Prostate gland (tissue), 2 donors: Measurements from ENCODE around the gene SH3GLB1. TPM values are rescaled to one million over a fixed set of nuclear protein-coding genes. Genes with fewer than 3 reads are reported as not detected.

Source experiments
- DNase-seq: peaks from one replicate; pipeline ENCODE4 v3.0.0-alpha.2; 2019; ENCODE audit warnings: low spot score
- H3K27ac ChIP-seq, 2 donors: fragments of 200-600 bp; sonication (generic); 2 replicates each; pipeline ENCODE4 v1.5.1; 2017 to 2019
- H3K27me3 ChIP-seq: fragments of 200-600 bp; sonication (generic); replicated peaks from 2 replicates; pipeline ENCODE4 v1.5.1; 2019; ENCODE audit not compliant: insufficient read depth
- H3K36me3 ChIP-seq, 2 donors: fragments of 200-600 bp; sonication (generic); 1 replicate in 1 of 2; 2 replicates in 1 of 2; pipeline versions ENCODE4 v1.5.1 to v1.8.1; 2017 to 2019
- H3K4me1 ChIP-seq: fragments of 200-600 bp; sonication (generic); replicated peaks from 2 replicates; pipeline ENCODE4 v1.5.1; 2019
- H3K4me3 ChIP-seq, 2 donors: fragments of 200-600 bp; sonication (generic); 2 replicates each; pipeline ENCODE4 v1.5.1; 2017 to 2019
- H3K9me3 ChIP-seq: fragments of 200-600 bp; sonication (generic); 2 replicates; pipeline ENCODE4 v1.5.1; 2017
- POLR2A ChIP-seq: fragments of 450-650 bp; IDR thresholded peaks from one replicate; pipeline ENCODE4 v1.6.1; 2016; ENCODE audit warnings: antibody characterized with exemption, mild to moderate bottlenecking
- POLR2AphosphoS5 ChIP-seq: sonication (generic); formaldehyde crosslinking; IDR thresholded peaks from one replicate; pipeline ENCODE4 v1.6.1; 2017; ENCODE audit warnings: antibody characterized with exemption
- WGBS: methylation state at CpG from one replicate; pipeline ENCODE4 v1.1.5; 2018; 5-methylcytosine and 5-hydroxymethylcytosine counted together
- intact Hi-C: fragments of 100-400 bp; cut with DNase I; formaldehyde crosslinking; loops from one replicate; pipeline ENCODE4 v1.14.2; 2022
- total RNA-seq, 2 donors: library from RNA; depleted of rRNA; stranded (reverse); fragments of >200 nt; gene quantifications; one replicate each; pipeline ENCODE4 v1.1.0, GENCODE V29; 2016
- TF ChIP-seq, protein P1 (sequence below), 4 experiments: fragments of 200-600 bp in 2 of 4; fragments of 450-650 bp in 2 of 4; sonication (generic) in 2 of 4; IDR thresholded peaks; 1 replicate in 3 of 4; 2 replicates in 1 of 4; pipeline ENCODE4 v1.5.1; 2016 to 2019; ENCODE audit warnings: antibody characterized with exemption in 4 of 4, mild to moderate bottlenecking in 2 of 4, moderate library complexity in 2 of 4

The SH3GLB1 gene
- total RNA-seq, 2 donors from 2014 or later = 26.9 to 44.0 TPM

DNA sequence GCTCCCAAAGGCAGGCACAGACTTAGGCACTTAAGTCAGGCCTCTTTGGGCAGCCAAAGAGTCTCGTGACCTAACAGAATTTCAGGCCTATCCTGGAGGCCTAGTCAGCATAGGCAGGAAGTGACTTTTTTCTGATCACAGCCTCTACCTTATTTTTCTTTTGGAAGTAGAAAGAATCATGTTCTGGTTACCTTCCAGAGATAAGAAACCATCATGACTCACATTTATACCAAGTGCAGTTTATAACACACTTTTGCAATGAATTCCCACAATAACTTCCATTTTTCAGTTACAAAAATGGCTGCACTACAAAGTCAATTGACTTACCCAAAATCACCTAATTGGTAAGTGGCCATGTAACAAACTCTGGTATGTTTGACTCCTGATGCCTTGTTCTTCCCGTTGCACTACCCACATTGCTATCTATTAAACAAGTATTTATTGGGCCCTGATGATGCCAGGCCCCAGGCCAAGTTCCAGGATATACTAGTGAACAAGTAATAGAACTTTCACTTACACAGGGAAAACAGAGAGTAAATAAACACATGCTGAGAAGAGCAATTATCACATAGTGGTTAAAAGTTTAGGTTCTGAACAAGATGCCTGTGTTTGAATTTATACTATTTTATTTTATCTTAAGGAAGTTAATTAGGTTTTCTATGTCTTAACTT is 74.3 kb downstream of the SH3GLB1 start:
- H3K27ac ChIP-seq = no peak overlapping the region

DNA sequence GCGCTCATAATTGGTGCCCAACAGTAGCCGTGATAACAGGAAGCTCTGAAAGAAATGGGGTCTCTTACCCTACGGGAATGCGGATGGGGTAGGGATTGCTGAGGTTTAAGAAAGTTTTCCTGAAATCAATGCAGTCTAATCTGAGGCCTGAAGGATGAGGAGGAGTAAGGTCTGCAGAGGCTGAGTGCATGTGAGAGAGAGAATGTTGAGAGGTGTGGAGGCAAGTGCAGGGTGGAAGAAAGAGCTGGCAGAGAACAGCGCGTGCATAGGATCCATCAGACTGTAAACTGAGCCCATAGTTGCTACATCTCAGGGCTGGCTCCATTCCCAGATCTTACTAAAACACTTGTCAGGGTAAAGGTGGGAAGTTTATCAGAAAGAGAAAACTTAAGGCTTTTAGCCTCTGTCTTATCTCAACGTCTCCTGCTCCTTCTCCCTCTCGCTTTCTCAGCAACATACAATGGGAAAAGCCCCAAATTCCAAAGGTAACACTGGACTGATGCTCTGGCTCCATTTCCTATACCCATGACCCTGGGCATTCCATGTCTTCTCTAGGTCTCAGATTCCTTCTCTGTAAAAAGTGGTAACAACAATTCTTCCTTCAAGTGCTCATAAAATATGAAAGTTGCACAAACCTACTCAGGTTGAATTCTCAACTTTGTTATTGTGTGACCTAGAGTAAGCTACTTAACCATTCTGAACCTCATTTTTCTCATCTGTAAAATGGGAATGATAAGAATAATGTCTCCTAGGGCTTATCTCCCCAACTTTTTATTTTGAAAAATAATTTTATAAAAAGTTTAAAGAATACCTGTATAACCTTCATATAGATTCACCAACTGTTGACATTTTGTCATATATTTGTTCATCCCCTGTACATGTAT is 75.2 kb downstream of the SH3GLB1 start:
- TF ChIP-seq, protein P1, sequence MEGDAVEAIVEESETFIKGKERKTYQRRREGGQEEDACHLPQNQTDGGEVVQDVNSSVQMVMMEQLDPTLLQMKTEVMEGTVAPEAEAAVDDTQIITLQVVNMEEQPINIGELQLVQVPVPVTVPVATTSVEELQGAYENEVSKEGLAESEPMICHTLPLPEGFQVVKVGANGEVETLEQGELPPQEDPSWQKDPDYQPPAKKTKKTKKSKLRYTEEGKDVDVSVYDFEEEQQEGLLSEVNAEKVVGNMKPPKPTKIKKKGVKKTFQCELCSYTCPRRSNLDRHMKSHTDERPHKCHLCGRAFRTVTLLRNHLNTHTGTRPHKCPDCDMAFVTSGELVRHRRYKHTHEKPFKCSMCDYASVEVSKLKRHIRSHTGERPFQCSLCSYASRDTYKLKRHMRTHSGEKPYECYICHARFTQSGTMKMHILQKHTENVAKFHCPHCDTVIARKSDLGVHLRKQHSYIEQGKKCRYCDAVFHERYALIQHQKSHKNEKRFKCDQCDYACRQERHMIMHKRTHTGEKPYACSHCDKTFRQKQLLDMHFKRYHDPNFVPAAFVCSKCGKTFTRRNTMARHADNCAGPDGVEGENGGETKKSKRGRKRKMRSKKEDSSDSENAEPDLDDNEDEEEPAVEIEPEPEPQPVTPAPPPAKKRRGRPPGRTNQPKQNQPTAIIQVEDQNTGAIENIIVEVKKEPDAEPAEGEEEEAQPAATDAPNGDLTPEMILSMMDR (IDR thresholded peaks at IDR 0.05) = no peak
- TF ChIP-seq POLR2A (no peak), POLR2AphosphoS5 (no peak)
- Histone ChIP-seq H3K27me3 (no peaks in the 10 kb centered on the region), H3K4me3 (no peak overlapping the region), H3K4me1 (no peaks in the 10 kb centered on the region), H3K36me3 (no peaks in the 10 kb centered on the region), H3K27ac (no peak overlapping the region), H3K9me3 (no peaks in the 10 kb centered on the region)
- intact Hi-C loops = loop anchor here (10.0 kb wide), 1 partner anchor 75 kb away; the partner anchor contains the start of gene SH3GLB1
- WGBS = 78% methylated on average over 8 of the region's 8 CpGs
- DNase-seq = no peak

More for the DNA sequence above, 74.3 kb downstream of the SH3GLB1 start:
- H3K36me3 ChIP-seq = no peaks in the 10 kb centered on the region
- WGBS = 57% methylated on average over 2 of the region's 2 CpGs
- no peak overlapping the region for H3K4me3 ChIP-seq
- TF ChIP-seq POLR2AphosphoS5 (no peak), POLR2A (no peak)
- TF ChIP-seq, protein P1 (IDR thresholded peaks at IDR 0.05) = no peak
- no peak for DNase-seq
- H3K4me1 ChIP-seq = no peaks in the 10 kb centered on the region
- intact Hi-C loops = loop anchor here (10.0 kb wide), 1 partner anchor 74 kb away; the partner anchor contains the start of gene SH3GLB1
- H3K9me3 ChIP-seq = no peaks in the 10 kb centered on the region
- H3K27me3 ChIP-seq = no peaks in the 10 kb centered on the region

DNA sequence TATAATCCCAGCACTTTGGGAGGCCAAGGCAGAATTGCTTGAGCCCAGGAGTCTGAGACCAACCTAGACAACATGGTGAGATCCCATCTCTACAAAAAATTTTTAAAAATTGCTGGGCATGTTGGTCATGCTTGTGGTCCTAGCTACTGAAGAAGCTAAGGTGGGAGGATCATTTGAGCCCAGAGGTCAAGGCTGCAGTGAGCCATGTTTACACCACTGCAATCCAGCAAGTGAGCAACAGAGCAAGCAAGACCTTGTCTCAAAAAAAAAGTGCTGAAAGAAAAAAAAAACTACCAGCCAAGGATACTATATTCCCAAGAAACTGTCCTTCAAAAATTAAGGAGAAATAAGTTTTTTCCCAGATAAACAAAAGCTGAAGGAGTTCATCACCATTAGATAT is 78.1 kb downstream of the SH3GLB1 start:
- intact Hi-C loops = no loop called here
- TF ChIP-seq POLR2AphosphoS5 (no peak), POLR2A (no peak)
- TF ChIP-seq, protein P1 (IDR thresholded peaks at IDR 0.05) = no peak
- Histone ChIP-seq H3K36me3 (no peaks in the 10 kb centered on the region), H3K4me1 (no peaks in the 10 kb centered on the region), H3K4me3 (no peak overlapping the region), H3K27ac (no peak overlapping the region), H3K9me3 (no peaks in the 10 kb centered on the region), H3K27me3 (no peaks in the 10 kb centered on the region)
- DNase-seq = no peak

DNA sequence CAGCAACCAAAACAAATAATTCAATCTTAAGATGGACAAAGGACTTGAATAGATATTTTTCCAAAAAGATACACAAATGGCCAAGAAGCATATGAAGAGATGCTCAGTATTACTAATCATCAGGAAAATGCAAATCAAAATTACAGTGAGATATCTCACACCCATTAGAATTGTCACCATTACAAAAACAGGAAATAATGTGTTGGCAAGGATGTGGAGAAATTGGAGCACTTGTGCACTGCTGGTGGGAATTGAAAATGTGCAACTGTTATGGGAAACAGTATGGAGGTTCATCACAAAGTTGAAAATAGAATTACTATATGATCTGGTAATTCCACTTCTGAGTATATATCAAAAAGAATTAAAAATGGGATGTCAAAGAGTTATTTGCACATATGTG is 83.2 kb downstream of the SH3GLB1 start:
- Histone ChIP-seq H3K27me3 (no peaks in the 10 kb centered on the region), H3K4me3 (no peak overlapping the region), H3K9me3 (no peaks in the 10 kb centered on the region), H3K27ac (no peak overlapping the region), H3K36me3 (no peaks in the 10 kb centered on the region), H3K4me1 (no peaks in the 10 kb centered on the region)
- intact Hi-C loops = no loop called here
- DNase-seq = no peak
- TF ChIP-seq POLR2AphosphoS5 (no peak), POLR2A (no peak)
- TF ChIP-seq, protein P1 (IDR thresholded peaks at IDR 0.05) = no peak
